H1 (cell line): ENCODE data around the gene SLCO2A1. TPM values are rescaled to one million over a fixed set of nuclear protein-coding genes. Genes with fewer than 3 reads are reported as not detected.

Experiments used
- YY1 ChIP-seq: IDR thresholded peaks from 2 replicates; pipeline ENCODE4 v1.6.1; 2011; ENCODE audit warnings: low read depth, mild to moderate bottlenecking, low read length
- polyA plus RNA-seq, 7 experiments: library from polyadenylated mRNA; depleted of rRNA in 3 of 7; stranded (reverse) in 5 of 7; unstranded in 2 of 7; fragments of >200 nt in 5 of 7; fragments of 200-250 nt in 2 of 7; gene quantifications; 1 replicate in 5 of 7; 2 replicates in 1 of 7; 4 replicates in 1 of 7; pipeline versions ENCODE4 v1.2.1 to v1.2.3, GENCODE V29; 2011 to 2013; ENCODE audit warnings: missing spikeins in 2 of 7, mixed read lengths in 2 of 7
- total RNA-seq: library from RNA; stranded (reverse); fragmentation: NEBNext Ultra II Directional; extraction: Animal tissue kit (Norgen Biotek cat#: 25700); gene quantifications from 2 replicates; pipeline ENCODE4 v1.2.1, GENCODE V29; 2021

Gene SLCO2A1
- total and polyA plus RNA-seq, 2 of the 8 experiments (the other 6 are each of a cell fraction or from before 2014, with no cell fraction given) = 1.1 to 2.3 TPM

GRCh38 chr3:134055661-134056060 is 25.9 kb upstream of the SLCO2A1 start (continued):
- no peak for TF ChIP-seq YY1
- TF ChIP-seq, all 59 proteins: peak for 0
